Neural progenitor cell (in vitro differentiated cells): ENCODE measurements around the gene CTNNAL1.

Source experiments
- EZH2 ChIP-seq: fragments of 200-600 bp; sonication (generic); IDR thresholded peaks from 2 replicates; pipeline ENCODE4 v1.6.1; 2017; ENCODE audit warnings: antibody characterized with exemption, mild to moderate bottlenecking, moderate library complexity
- EZH2phosphoT487 ChIP-seq: fragments of 200-600 bp; sonication (generic); IDR thresholded peaks from 2 replicates; pipeline ENCODE4 v1.6.1; 2017; ENCODE audit warnings: antibody characterized with exemption
- TF ChIP-seq, protein P1 (sequence below): fragments of 200-600 bp; sonication (generic); IDR thresholded peaks from 2 replicates; pipeline ENCODE4 v1.5.1; 2017; ENCODE audit warnings: antibody characterized with exemption, mild to moderate bottlenecking

DNA sequence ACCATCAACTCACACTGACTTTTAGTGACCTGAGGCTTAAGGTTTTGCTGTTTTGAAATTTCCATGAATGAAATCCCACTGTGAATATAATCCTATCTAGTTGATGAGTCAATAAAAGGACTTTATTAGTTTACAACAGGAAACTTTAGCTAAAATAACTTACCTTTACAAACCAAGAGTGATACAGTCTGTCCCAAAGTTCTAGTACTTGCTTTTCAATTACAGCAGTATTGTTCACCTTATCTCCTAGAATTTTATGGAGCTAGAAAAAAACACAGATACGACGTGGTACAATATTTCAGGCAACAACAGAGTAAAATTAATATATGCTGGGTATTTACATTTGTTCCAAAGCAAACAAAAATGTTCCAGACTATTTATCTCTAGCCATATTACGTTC is 46.9 kb upstream of the CTNNAL1 start:
- TF ChIP-seq EZH2phosphoT487 = no peak
- TF ChIP-seq EZH2 = no peak
- TF ChIP-seq, protein P1, sequence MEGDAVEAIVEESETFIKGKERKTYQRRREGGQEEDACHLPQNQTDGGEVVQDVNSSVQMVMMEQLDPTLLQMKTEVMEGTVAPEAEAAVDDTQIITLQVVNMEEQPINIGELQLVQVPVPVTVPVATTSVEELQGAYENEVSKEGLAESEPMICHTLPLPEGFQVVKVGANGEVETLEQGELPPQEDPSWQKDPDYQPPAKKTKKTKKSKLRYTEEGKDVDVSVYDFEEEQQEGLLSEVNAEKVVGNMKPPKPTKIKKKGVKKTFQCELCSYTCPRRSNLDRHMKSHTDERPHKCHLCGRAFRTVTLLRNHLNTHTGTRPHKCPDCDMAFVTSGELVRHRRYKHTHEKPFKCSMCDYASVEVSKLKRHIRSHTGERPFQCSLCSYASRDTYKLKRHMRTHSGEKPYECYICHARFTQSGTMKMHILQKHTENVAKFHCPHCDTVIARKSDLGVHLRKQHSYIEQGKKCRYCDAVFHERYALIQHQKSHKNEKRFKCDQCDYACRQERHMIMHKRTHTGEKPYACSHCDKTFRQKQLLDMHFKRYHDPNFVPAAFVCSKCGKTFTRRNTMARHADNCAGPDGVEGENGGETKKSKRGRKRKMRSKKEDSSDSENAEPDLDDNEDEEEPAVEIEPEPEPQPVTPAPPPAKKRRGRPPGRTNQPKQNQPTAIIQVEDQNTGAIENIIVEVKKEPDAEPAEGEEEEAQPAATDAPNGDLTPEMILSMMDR = no peak
